ENCODE results near the gene TMED10. TPM values are rescaled to one million over a fixed set of nuclear protein-coding genes. Genes with fewer than 3 reads are reported as not detected.
A peak's percentile ranks its signal among the peaks of the same experiment; 100 is the strongest.

The TMED10 gene
- total and polyA plus RNA-seq, 2 of the 13 experiments (the other 11 are each of a cell fraction or from before 2014, with no cell fraction given), result 311 to 377 TPM

- peak; percentile 100 for TF ChIP-seq RERE (CRISPR knock-in tag; IDR thresholded peaks at IDR 0.05; ENCODE audit: low read depth)
- peak; percentile 64; the same call in 1 of the 2 replicates for TF ChIP-seq FOXA1 (IDR thresholded peaks at IDR 0.05)
- peak; percentile 99 for TF ChIP-seq FOXA1 (CRISPR knock-in tag; IDR thresholded peaks at IDR 0.05)
- peak; percentile 80 for TF ChIP-seq ZNF205 (CRISPR knock-in tag; IDR thresholded peaks at IDR 0.05)
- TF ChIP-seq AFF4 (CRISPR knock-in tag; IDR thresholded peaks at IDR 0.05), result no peak
- no peak for TF ChIP-seq MAF1 (CRISPR knock-in tag; IDR thresholded peaks at IDR 0.05; ENCODE audit: borderline replicate concordance)
- 0 out of 2 replicates have a peak, but pooled peaks have one; percentile 20 for TF ChIP-seq ZHX2 (IDR thresholded peaks at IDR 0.05; ENCODE audit: low read depth)
- TF ChIP-seq ZHX2 (CRISPR knock-in tag; IDR thresholded peaks at IDR 0.05; ENCODE audit: borderline replicate concordance), result no peak
- TF ChIP-seq KDM3A (CRISPR knock-in tag; IDR thresholded peaks at IDR 0.05; ENCODE audit: low read depth), result peak; percentile 35; the same call in 1 of the 2 replicates
- TF ChIP-seq ZNF432 (CRISPR knock-in tag; IDR thresholded peaks at IDR 0.05; ENCODE audit: borderline replicate concordance), result no peak
- TF ChIP-seq KLF11 (CRISPR knock-in tag; IDR thresholded peaks at IDR 0.05), result peak; percentile 74; the same call in 1 of the 2 replicates
- peak; percentile 97 for TF ChIP-seq HOXD1 (CRISPR knock-in tag; IDR thresholded peaks at IDR 0.05)
- TF ChIP-seq NCOR1 (IDR thresholded peaks at IDR 0.05; ENCODE audit: borderline replicate concordance, low read length), result no peak
Observed at GRCh38 chr14:75196468-75196867, 20.1 kb upstream of the TMED10 start (continued).
